Activated CD4-positive, alpha-beta T cell treated with anti-CD3 and anti-CD28 coated beads for 4 hours (primary cell): ENCODE data around the gene CCDC141.

Source experiments
- DNase-seq, 2 donors: peaks; one replicate each; pipeline ENCODE4 v3.0.0-alpha.2; 2020

The CCDC141 gene

DNA sequence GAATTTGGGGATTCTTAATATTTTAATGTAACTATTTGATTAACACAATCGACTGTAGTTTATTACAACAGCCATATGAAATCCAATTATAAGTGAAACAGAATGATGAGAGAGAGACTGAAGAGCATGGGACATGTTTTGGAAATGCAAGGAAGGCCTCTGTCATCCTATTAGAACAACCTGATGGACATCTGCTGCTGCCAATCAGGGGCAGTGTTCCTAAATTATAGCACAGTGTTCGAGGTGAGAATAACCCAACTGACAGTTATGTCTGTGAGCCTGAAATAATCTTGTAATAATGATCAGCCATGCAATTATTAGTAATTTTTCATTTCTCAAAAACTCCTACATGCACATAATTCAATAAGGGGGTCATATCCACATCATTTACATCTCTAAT is 73.6 kb downstream of the CCDC141 start:
- DNase-seq = no peak

DNA sequence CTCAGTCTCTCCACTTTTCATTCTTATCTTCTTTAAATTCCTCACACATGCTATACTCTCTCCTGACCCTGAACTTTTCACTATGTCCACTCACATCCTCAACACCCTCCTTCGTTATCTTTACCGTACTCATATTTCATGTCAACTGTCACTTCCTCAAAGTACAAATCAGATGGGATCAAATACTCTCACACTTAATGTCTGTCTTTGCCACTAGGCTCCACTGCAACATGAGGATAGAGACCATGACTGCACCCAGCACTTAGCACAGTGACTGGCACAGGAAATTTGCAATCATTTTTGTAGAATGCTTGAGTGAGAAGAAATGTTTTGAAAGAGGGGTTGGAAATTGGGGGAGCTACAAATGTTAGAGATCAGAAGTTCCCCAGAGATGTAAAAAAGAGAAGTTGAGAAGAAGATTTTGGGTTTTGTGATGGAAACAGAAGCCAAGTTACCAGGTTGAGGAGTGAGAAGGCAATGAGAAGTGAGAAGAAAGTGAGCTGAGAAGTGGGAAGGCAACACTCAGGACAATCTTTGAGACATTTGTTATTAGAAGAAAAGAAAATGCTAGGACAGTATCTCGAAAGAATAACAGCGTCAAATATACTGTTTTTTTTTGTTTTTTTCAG is 87.0 kb downstream of the CCDC141 start:
- no peak for DNase-seq

DNA sequence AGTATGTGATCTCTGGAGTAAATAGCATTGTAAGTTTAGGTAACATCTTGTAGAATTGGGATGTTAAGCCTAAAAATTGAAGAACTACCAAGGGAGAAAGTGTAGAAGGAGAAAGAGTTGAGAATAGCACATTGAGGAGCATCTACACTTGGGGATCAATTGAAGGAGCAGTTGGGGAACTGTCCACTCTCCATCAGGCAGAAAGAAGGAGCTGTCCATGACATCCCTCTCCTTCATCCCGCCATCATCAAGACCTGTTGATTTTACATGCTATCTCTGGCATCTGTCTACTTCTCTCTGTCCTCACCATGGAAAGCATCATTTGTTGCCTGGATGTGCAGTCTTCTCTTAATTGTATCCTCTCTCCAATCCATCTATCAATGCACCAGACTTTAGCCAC is 87.8 kb downstream of the CCDC141 start:
- no peak for DNase-seq

DNA sequence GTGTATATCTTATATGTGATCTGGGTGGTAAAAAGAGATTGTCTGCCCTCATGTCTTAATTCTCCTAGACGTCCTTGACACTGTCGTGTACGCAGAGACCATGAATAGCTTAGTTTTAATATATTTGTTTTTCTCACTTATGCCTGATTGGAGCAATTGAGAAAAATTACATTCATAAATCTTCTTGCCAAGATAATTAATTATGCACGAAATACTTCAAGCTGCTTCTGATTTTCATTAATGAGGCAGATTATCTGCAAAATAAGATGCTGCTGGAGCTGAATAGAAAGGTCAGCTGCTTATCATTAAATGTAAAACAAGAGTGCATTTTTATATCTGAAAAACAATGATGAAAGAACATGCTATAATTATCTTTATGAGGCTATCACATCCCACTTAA is 95.9 kb downstream of the CCDC141 start:
- no peak for DNase-seq

DNA sequence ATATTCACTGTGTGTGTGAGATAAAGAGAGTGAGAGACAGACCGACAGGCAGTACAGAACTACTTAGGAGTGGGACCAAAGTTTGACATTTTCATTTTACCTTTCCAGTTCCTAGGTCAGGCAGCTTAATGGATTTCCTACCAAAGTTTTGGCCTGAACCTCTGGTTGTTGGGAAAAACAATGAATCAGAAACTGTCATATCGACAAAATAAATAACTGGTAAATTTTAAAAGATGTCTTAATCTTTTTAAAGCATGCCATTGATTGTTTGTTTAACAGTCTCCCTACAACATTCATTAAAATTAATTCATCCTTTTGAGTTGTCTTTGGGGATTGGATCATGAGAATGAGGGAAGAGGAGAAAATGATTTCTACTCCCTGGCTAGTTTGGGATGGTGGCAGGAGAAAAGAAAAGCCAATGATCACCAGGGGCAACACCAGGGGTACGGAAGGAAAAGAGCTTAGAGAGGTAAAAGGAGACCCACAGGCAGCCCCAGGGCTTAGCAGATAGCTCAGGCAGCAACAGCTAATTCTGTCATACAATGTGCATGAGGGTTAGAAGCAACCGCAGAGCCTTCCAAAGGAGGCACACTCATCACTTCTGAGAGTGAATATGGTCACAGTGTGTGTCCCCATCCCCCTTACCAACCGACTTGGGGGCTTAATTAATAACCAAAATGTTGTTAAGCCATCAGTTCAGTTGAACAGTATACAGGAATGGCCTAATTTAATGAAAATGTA is 98.5 kb downstream of the CCDC141 start:
- no peak for DNase-seq

DNA sequence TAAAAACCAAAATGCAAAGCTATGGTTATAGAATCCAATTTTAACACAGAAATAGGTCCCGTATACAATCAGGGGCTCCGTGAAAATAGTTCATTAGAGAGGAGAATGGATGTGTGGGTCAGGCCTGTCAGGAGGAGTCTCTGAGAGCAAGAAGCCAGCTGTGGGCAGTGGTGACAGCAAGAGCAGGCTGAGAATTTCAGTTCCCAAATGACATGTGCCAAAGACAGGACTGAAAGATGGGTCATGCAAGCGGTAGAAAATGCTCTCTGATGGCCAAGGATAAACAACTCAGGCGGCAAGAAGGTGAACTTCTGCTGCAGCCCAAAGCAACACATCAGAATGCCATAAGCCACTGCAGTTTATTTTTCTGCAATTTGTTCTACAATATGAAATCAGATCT is 100.4 kb downstream of the CCDC141 start:
- DNase-seq = no peak

DNA sequence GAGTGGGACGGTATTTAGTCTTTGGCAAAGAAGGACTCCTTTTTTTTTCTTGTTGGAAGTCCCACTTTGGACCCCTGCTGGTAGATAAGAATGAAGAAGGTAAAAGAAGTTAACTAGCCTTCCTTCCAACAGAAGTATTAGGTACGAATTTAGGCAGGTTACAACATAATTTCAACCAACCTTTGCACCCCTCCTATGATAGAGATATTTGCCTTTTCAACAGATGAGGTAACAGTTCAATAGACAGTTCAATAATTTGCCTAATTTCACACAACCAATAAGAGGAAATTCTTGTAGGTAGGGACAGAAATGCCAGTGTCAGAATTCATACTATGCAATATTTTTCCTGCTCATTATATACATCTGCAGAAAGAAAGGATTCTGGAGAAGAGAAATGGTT is 100.8 kb downstream of the CCDC141 start:
- no peak for DNase-seq

DNA sequence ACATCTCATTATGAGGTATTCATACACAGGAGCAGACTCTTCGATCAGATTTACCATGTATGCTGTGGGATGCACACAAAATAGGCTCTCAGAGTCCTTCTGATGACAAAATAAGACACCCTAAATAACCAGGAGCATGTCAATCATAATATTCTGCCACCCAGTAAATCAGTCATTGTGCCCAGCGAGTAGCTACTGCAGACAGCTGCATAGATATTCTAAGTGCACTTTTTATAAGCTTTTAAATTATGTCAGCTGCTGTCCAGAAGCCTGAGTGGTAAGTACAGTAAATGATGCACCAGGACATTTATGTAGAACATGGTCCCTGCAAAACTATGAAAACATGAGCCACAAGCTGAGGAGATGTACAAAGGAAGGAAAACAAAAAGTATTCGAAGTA is 102.9 kb downstream of the CCDC141 start:
- no peak for DNase-seq

DNA sequence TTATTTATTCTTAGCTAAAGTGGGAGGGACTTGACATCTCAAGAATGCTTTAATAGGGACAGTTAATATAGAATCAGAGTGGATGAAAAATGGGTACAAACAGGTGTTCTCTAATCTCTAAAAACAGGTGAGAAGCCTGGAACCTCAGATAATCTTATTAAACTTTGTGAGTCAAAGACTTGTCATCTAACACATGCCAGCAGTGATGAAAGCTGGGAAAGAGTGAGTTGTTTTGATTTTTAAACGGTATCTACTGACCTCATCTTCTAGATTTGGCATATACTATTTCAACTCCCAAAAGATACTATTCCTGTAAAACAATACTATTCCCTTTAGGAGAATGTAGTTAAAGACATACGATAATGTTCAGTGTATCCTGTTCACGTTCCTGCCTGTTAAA is 103.4 kb downstream of the CCDC141 start:
- DNase-seq = no peak

DNA sequence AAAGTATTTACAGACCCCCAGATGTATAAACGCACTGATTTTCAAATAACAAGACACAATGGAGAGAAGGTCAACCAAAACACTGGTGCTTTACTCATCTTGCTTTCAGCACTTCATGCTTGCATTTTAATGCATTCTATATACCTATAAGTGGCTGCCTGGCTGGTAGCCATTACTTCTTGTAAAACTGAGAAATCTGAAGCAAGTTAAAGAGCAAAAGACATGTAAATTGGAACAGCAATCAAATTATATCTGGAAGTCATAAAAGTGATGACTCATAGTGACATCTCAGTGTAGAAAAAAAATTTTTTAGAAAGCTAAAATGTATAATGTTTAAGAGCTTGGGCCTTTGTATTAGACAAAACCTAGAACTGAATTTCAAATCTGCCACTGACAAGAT is 106.2 kb downstream of the CCDC141 start:
- DNase-seq = no peak

DNA sequence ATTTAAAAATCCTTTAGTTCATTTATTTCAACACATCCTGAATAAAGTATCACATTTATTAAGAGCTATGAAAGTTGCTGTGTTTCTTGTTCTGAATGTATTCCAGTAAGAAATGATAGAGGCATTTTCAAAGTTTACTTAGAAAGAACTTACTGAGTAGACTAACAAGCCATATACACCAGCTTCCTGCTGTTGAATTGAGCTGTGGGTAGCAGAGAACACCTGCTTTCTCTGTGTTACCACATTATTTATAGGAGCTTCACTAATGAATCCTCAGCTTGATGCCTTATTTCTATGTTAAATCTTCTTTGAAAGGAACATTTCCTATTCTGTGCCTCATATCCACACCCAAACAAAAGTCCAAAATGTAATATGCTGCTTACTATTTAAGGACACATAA is 115.4 kb downstream of the CCDC141 start:
- DNase-seq = no peak

DNA sequence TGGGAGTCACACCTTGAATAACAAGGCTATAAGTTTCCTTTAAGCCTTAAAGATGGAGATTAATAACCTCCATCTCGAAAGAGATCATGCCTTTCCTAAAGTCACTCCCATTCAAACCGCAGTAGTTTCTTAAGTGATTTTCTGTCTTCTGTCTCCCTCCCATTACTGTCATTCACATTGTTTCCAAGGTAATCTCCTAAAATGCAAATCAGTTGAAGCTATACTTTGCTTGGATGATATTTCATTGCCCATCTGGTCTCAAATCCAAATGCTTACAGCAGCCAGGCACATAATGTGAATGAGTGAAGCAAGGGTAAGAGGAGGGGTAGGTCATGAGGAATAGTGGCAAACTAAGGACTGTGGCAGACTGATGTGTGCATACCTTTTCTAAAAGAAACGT is 116.4 kb downstream of the CCDC141 start:
- no peak for DNase-seq

DNA sequence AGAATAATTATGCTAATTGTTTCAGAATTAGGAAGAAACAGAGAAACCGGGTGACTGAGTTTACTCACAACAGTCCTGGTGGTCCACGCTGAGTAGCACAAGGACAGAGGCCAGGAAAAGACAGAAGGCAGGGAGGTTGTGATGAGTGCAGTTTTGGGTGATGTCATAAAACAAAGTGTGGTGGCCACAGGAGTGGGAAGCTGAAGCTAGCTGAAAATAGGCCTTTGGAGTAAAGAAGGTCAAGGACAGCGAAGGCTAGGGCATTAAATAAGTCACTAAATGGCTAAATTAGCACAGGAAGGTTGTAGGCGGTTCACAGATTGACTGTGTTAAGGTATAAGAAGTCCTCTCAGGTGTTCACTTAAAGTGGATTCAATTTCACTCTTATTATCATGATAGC is 121.9 kb downstream of the CCDC141 start:
- DNase-seq = no peak

DNA sequence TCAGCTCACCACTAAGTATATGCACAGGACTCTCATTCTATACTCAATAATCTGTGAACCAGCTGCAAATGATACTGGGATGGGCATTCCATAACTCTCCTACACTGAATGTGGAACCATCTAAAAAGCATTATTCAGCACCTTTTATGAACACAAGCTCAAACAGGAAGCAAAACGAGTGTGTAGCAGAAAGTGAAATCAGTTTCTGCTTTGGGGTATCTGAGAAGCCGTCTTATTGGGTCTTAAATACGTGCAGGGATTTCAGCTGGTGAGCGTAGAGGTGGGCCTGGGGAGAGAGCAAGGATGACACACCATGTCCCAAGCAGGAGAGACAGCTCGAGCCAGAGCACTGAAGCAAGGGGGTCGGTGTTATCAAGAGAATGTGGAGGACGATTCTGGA is 122.8 kb downstream of the CCDC141 start:
- DNase-seq = no peak

DNA sequence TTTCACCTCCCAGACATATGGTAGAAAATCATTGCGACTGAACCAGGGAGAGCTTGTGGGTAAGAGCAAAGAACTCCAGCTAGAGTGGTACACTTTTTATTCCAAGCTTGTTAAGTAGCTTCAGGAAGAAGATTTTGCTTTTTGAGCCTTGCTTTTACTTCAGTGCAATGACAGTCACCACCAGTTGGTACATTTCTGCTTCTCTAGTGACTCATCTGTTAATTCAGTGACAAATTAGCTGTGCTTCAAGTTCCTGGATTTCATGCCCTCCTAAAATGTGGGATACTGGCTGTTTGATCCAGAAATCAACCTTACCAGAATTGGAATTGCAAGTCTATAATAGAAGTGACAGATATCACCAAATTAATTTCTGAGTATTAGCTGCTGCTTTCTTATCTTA is 125.1 kb downstream of the CCDC141 start:
- DNase-seq = no peak

DNA sequence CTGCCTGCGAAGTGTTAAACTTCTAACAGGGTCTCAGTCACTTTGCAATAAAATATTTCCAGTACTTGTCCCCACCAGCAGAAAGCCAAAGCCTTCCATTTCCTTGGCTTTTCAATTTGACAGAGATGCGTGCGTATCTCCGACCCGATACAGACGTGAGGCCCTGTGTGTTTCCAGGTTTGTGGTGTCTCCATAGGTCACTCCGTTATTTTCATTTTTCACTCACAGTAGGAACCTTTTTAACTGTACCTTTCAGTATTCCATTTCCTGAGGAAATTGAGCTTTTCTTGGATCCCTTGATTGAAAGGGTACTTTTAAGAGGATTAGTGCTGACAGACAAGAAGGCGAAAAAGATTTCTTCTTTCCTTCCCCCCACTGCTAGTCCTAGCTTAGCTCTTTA is 126.4 kb downstream of the CCDC141 start:
- no peak for DNase-seq

DNA sequence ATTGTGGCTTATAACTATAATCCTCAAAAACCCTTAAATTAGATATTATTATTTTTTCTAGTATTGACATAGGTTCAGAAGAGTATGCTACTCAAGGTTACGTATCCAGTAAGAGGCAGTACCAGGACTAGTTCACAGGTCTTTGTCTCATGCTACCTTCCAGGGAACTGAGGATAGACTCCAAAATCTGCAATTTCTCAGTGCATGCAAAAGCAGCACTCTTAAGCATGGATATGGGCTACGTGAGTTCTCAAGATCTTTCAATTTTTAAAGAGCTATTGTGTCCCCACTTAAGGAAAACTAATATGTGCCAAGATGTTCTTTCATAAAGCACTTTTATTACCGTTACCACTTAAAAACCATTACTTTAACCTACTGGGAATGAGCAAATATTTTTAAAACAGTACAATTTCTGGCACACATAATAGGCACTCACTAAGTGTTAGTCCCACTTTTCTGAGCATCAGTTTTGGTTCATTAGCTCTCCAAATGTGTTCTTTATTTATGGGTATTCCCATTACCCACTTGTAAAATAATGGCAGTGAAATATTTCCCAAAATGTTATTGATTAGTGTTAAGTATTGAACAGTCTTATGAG is 128.9 kb downstream of the CCDC141 start:
- DNase-seq = no peak

DNA sequence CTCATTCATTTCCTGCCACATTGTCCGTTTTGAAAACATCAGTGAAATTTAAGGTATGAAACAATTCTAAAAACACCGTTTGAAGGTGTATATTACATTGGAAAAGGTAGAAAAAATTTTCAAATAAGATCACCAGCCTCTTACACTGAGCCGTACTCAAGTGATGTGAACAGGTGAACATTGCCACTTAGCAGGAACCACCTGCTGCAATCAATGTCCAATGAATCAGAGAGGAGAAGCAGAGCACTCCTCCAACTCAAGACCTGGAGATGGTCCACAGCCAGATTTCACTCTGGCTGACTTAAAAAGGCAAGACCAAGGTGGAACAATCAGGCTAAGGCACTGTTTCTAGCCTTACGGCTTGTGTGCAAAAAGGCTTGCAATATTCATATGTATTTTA is 132.4 kb downstream of the CCDC141 start:
- DNase-seq = no peak

DNA sequence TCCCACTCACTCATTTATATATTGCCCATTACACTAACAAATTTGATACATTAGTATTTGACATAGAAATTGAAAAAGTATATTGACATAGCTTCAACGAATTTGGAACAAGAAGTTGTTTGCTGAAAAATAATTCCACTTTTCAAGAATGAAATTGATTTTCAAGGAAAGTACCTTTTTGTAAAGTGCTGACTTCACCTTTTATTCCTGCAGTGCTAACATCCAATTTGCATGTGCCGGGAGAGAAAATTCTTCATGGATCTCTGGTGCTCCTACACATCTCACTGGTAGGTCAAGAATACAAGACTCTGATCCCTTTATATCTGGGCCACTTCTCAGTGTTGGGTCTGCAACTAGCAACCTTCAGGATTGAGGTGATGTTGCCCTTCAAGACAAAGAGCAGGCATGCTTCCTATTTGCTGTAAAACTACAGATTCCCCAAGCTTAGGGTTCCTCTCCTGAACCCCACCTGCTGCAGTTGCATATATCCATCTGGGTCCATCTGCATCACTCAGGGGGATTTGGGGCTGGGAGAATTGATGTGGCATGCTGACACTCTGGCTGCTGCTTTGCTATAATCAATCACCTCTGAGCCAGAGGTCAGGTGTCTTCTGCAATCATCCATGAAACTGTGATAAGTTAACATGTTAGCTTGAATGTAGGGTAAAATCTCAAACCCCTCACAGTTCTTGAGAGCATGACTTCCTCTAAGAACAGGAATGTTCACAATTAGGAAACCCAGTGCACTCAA is 134.3 kb downstream of the CCDC141 start:
- DNase-seq = no peak

DNA sequence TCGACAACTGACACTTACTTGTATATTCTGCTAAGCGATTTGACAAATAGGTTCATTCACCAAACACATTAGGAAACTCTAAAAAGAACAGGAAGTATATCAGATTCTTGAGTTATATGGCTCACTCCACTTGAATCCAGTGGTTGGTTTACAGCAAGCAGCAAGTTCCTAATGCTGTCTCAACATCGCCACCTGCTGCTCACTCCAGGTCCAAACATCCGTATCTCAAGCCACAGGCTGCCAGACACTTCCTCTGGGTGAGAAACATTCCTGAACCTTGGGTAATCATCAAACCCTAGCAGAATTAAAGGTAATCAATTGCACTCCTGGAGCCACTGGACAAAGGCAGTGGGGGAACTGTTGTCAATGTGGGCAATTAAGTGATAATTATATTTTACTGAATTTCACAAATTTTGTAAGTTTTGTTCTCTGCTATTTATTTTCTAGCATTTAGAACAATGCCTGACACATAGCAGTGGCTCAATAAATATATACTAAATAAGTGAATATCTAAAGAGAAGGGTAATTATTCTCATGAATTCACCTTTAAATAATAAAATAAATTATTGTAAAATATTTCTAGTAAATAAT is 135.6 kb downstream of the CCDC141 start:
- peak; percentile 52 to 63 for DNase-seq

DNA sequence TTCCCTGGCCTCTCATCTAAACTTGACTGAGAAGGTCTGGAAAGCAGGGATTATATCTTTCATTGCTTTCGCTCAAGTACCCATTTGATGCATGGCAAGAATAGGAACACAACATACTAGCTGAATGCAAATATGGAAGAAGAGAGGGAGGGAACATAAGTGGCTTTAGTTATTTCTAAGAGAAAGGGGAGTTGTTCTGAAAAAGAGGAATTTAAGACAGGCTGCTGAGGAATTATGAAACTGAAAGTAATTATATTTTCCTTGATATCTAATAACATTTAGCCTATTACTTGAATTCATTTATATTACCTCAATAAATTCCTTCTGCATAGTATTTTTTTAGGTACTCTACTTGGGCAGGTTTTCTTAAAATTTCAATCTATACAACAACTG is 136.9 kb downstream of the CCDC141 start:
- DNase-seq = no peak

DNA sequence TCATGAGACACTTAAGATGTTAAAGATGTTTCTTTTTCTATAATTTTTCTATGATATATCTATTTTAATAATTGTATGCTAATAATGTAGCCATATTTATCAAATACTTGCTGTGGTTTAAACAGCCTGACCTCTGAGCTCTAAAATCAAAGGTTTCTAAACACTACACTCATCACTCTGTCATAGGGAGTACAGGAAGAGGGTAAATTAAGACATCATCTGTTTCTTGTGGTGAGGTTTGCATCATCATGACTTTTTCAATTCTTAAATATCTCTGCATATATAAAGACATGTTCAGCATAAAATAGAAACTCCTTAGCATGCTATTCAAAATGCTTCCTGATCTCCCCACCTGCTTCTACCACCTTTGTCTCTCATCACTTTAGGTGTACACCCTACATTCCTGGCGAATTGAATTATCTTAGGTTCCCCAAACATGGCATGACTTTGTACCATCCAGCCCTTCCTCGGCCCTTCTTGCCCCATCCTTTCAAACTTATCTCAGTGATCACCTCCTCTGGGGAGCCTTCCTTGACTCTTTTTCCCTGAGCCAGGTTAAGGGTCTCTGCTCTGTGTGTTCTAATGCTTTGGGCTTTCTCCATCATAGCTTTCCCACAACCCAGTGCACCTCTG is 137.4 kb downstream of the CCDC141 start:
- DNase-seq = no peak

DNA sequence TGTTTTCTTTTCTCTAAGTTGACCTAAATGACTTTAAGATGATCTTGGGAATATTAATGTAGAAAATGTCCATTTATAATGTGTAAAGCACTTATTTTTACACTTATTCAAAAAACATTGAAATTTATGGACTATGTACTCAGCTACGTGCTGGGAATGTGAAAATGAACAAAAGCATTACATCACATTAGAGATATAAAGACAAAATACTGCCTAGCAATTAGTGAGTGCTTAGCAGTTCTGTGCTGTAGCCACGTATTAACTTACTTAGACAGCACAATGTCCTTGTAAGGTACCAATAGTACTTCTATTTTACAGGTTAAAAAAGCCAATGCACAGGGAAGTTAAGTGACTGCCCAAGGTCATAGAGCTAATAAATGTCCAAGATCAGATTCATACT is 138.9 kb downstream of the CCDC141 start:
- no peak for DNase-seq
